NCI-H146 treated with DMSO at 0.1 percent for 48 hours (cell line): ENCODE results near the gene SH2B3.

Experiments used
- DNase-seq: peaks from one replicate; lab custom pipeline; 2025; ENCODE audit not compliant: unreplicated experiment; lab: John Stamatoyannopoulos, UW

Gene SH2B3

GRCh38 chr12:111426344-111427185 is 20.8 kb downstream of the SH2B3 start:
- no peak for DNase-seq

GRCh38 chr12:111427417-111428074 is 21.8 kb downstream of the SH2B3 start:
- DNase-seq: no peak

GRCh38 chr12:111428081-111428727 is 22.5 kb downstream of the SH2B3 start:
- DNase-seq: no peak

- DNase-seq: no peak
Measured at GRCh38 chr12:111428728-111429175, 23.0 kb downstream of the SH2B3 start.

GRCh38 chr12:111429828-111430432 is 24.2 kb downstream of the SH2B3 start:
- DNase-seq: no peak

GRCh38 chr12:111430433-111431353 is 25.0 kb downstream of the SH2B3 start:
- DNase-seq: no peak

GRCh38 chr12:111431772-111432171 is 26.0 kb downstream of the SH2B3 start:
- no peak for DNase-seq

- no peak for DNase-seq
Measured at GRCh38 chr12:111434049-111434448, 28.3 kb downstream of the SH2B3 start.

- DNase-seq: no peak
Measured at GRCh38 chr12:111434680-111435338, 29.1 kb downstream of the SH2B3 start.

GRCh38 chr12:111435661-111436201 is 30.0 kb downstream of the SH2B3 start:
- no peak for DNase-seq

GRCh38 chr12:111436266-111436665 is 30.5 kb downstream of the SH2B3 start:
- DNase-seq: no peak

- no peak for DNase-seq
Measured at GRCh38 chr12:111436811-111437210, 31.1 kb downstream of the SH2B3 start.

GRCh38 chr12:111437816-111438454 is 32.2 kb downstream of the SH2B3 start:
- no peak for DNase-seq

- no peak for DNase-seq
Measured at GRCh38 chr12:111438481-111438880, 32.8 kb downstream of the SH2B3 start.

GRCh38 chr12:111439657-111440151 is 34.0 kb downstream of the SH2B3 start:
- no peak for DNase-seq

GRCh38 chr12:111440152-111440551 is 34.4 kb downstream of the SH2B3 start:
- DNase-seq: no peak

GRCh38 chr12:111440631-111441030 is 34.9 kb downstream of the SH2B3 start:
- DNase-seq: no peak

- no peak for DNase-seq
Measured at GRCh38 chr12:111441107-111441928, 35.6 kb downstream of the SH2B3 start.
